MCF 10A (cell line): ENCODE measurements around the gene SLC6A12. TPM values are rescaled to one million over a fixed set of nuclear protein-coding genes. Genes with fewer than 3 reads are reported as not detected.

ENCODE experiments used
- BruUV-seq: library from RNA; stranded (reverse); fragments of 400-500 nt; replicated peaks from 2 replicates; lab custom pipeline; 2021; lab: Mats Ljungman, UMichigan
- CTCF ChIA-PET: fragments of 300-600 bp; sonication (Branson Sonifier 250); formaldehyde crosslinking; extraction: SDS; loops from one replicate; lab custom pipeline; 2021; ENCODE audit warnings: antibody characterized with exemption, inconsistent platforms; lab: Yijun Ruan, JAX
- POLR2A ChIA-PET: fragments of 300-600, 350-650 bp; sonication (Branson Sonifier 250); formaldehyde crosslinking; extraction: SDS; loops from one replicate; lab custom pipeline; 2020; ENCODE audit warnings: antibody characterized with exemption, inconsistent platforms; lab: Yijun Ruan, JAX
- DNase-seq: peaks from one replicate; pipeline ENCODE4 v3.0.0-alpha.2; 2018; ENCODE audit not compliant: unreplicated experiment
- H3K27ac Mint-ChIP-seq: one replicate; pipeline ENCODE4 v1.8.0; 2022; ENCODE audit warnings: mild to moderate bottlenecking, low read depth, mixed read lengths; ENCODE audit not compliant: unreplicated experiment
- H3K27me3 Mint-ChIP-seq: one replicate; pipeline ENCODE4 v1.8.0; 2022; ENCODE audit warnings: mixed read lengths; ENCODE audit not compliant: insufficient read depth, unreplicated experiment
- H3K36me3 Mint-ChIP-seq: one replicate; pipeline ENCODE4 v1.8.0; 2022; ENCODE audit warnings: mild to moderate bottlenecking, moderate library complexity, mixed read lengths; ENCODE audit not compliant: insufficient read depth, unreplicated experiment
- H3K4me1 Mint-ChIP-seq: one replicate; pipeline ENCODE4 v1.8.0; 2022; ENCODE audit warnings: mixed read lengths; ENCODE audit not compliant: insufficient read depth, unreplicated experiment
- H3K4me3 Mint-ChIP-seq: one replicate; pipeline ENCODE4 v1.8.0; 2022; ENCODE audit warnings: mild to moderate bottlenecking, moderate library complexity, mixed read lengths; ENCODE audit not compliant: unreplicated experiment
- H3K9me3 Mint-ChIP-seq: one replicate; pipeline ENCODE4 v1.8.0; 2022; ENCODE audit warnings: mixed read lengths; ENCODE audit not compliant: unreplicated experiment
- CTCF ChIP-seq: fragments of 200-600 bp; IDR thresholded peaks from one replicate; pipeline ENCODE4 v1.8.0; 2022; ENCODE audit warnings: antibody characterized with exemption, mild to moderate bottlenecking; ENCODE audit not compliant: unreplicated experiment
- intact Hi-C: fragments of 100-400 bp; cut with micrococcal nuclease; formaldehyde crosslinking; loops from 2 replicates; pipeline ENCODE4 v1.14.1; 2022
- total RNA-seq: library from RNA; stranded (reverse); gene quantifications from 2 replicates; pipeline ENCODE4 v1.2.3, GENCODE V29; 2022

SLC6A12 gene
- total RNA-seq, 1 experiment from 2014 or later: not detected

DNA sequence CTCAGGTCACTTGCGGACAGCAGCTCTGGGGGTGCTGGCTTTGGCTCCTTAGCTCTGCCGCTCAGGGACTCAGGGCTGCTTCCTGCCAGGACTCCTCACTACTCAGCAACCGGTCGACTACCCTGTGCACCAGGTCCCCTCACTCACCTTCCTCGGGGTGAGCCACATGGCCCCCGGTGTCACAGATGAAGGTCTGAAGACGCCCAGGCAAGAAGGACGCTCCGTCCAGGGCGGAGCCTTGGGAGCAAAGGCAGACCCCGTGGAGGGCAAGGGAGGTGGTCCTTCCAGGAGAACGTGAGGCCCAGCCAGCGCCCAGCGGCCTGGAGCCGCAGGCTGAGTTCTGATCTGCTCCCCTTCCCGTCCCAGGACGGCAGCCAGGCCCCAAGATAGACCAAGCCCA lies 32.0 kb downstream of the SLC6A12 start:
- BruUV-seq: no TSS peak
- no peak overlapping the region for H3K27ac Mint-ChIP-seq
- H3K36me3 Mint-ChIP-seq: no peaks in the 10 kb centered on the region
- intact Hi-C loops: no loop called here
- H3K9me3 Mint-ChIP-seq: no peaks in the 10 kb centered on the region
- H3K4me1 Mint-ChIP-seq: peaks cover 1% of the 10 kb centered on the region
- no peaks in the 10 kb centered on the region for H3K27me3 Mint-ChIP-seq
- H3K4me3 Mint-ChIP-seq: no peak overlapping the region
- no peak for TF ChIP-seq CTCF
- DNase-seq: no peak
- ChIA-PET POLR2A (no interaction called here), CTCF (no interaction called here)

- Mint-ChIP-seq H3K36me3 (no peaks in the 10 kb centered on the region), H3K4me3 (no peak overlapping the region), H3K4me1 (peaks cover 9% of the 10 kb centered on the region), H3K27me3 (no peaks in the 10 kb centered on the region), H3K9me3 (no peaks in the 10 kb centered on the region), H3K27ac (no peak overlapping the region)
- no peak for DNase-seq
- CTCF ChIA-PET: no interaction called here
- TF ChIP-seq CTCF: no peak
- no TSS peak for BruUV-seq
- intact Hi-C loops: no loop called here
- POLR2A ChIA-PET: interaction anchor here (0.7 kb wide), 1 partner anchor 873 kb away, joined by 3 read pairs; no protein-coding TSS in a partner anchor
Measured at GRCh38 chr12:180445-180844, 33.5 kb downstream of the SLC6A12 start.

GRCh38 chr12:179885-180284 lies 34.1 kb downstream of the SLC6A12 start:
- Mint-ChIP-seq H3K4me1 (peaks cover 9% of the 10 kb centered on the region), H3K27me3 (no peaks in the 10 kb centered on the region), H3K36me3 (no peaks in the 10 kb centered on the region), H3K27ac (no peak overlapping the region), H3K9me3 (no peaks in the 10 kb centered on the region), H3K4me3 (no peak overlapping the region)
- BruUV-seq: no TSS peak
- ChIA-PET POLR2A (no interaction called here), CTCF (no interaction called here)
- TF ChIP-seq CTCF: no peak
- DNase-seq: no peak
- intact Hi-C loops: no loop called here

GRCh38 chr12:179131-179884 lies 34.6 kb downstream of the SLC6A12 start:
- POLR2A ChIA-PET: interaction anchor here (0.8 kb wide), 1 partner anchor 20 kb away, joined by 3 read pairs; no protein-coding TSS in a partner anchor
- no peak for TF ChIP-seq CTCF
- Mint-ChIP-seq H3K27ac (no peak overlapping the region), H3K36me3 (no peaks in the 10 kb centered on the region), H3K4me3 (no peak overlapping the region), H3K9me3 (no peaks in the 10 kb centered on the region), H3K27me3 (no peaks in the 10 kb centered on the region), H3K4me1 (peaks cover 9% of the 10 kb centered on the region)
- intact Hi-C loops: no loop called here
- no TSS peak for BruUV-seq
- CTCF ChIA-PET: no interaction called here
- peak; percentile 38 for DNase-seq
